ENCODE data around the gene PALM2AKAP2.

The PALM2AKAP2 gene

DNA sequence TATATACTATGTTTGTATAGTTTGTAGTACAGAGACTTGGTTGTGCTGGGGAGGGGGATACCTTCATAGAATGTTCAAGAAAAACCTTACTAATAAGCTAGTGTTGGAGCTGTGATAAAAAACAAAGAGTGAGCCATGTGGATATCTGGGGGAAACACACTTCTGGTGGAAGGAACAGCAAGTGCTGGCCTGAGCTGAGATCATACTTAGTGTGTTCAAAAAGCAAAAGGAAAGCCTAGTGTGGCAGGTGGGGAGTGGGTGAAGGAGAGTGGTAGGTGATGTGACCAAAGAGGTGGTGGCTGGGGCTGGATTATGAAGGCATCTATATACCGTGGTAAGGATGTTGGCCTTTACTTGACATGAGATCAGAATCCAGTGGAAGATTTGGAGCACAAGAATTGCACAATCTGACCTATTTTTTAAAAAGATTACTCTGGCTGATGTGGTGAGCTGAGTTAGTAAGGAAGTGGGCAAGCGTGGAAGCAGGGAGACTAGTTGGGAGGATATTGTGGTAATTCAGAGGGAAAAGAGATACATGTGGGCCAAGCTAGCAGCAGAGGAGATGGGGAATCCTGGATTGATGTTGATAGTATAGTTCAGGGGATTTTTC is 26.6 kb downstream of the PALM2AKAP2 start:
- no peak overlapping the region for H3K4ac ChIP-seq (ENCODE audit: low read depth, low read length)
- no peak for DNase-seq
- no peaks in the 10 kb centered on the region for H3K36me3 ChIP-seq (ENCODE audit: control insufficient read depth, insufficient read depth, low read length)
- no peak overlapping the region for H3K4me2 ChIP-seq (ENCODE audit: low read length)
- no peak overlapping the region for H2BK120ac ChIP-seq (ENCODE audit: low read depth, low read length)
- H2AK5ac ChIP-seq (ENCODE audit: low read length) = no peak overlapping the region
- H3K4me1 ChIP-seq (ENCODE audit: control insufficient read depth, low read depth, low read length) = no peaks in the 10 kb centered on the region
- no peaks in the 10 kb centered on the region for H3K79me2 ChIP-seq (ENCODE audit: control insufficient read depth, insufficient read depth, low read length)
- H3K23ac ChIP-seq (ENCODE audit: low read length) = no peak overlapping the region
- H3K27me3 ChIP-seq (ENCODE audit: insufficient read depth, low read length, poor library complexity) = no peaks in the 10 kb centered on the region
- H3K4me3 ChIP-seq (ENCODE audit: low read length) = no peak overlapping the region
- H3K18ac ChIP-seq (ENCODE audit: low read length) = no peak overlapping the region
- H2BK5ac ChIP-seq (ENCODE audit: low read length) = no peak overlapping the region
- no peaks in the 10 kb centered on the region for H3K79me1 ChIP-seq (ENCODE audit: low read length)
- H3K9ac ChIP-seq (ENCODE audit: low read length) = no peak overlapping the region
- H3K27ac ChIP-seq (ENCODE audit: low read depth, low read length) = no peak overlapping the region
- no peak overlapping the region for H3K56ac ChIP-seq (ENCODE audit: low read length)
- H4K8ac ChIP-seq (ENCODE audit: low read depth, low read length) = no peak overlapping the region
- no peak overlapping the region for H2BK15ac ChIP-seq (replicated peaks; ENCODE audit: low read depth)
- no peak overlapping the region for H4K5ac ChIP-seq (ENCODE audit: low read length)
- no CpG with 5 or more reads among the region's 2 CpGs for WGBS (ENCODE audit: extremely low coverage, insufficient coverage, low lambda C conversion rate)

DNA sequence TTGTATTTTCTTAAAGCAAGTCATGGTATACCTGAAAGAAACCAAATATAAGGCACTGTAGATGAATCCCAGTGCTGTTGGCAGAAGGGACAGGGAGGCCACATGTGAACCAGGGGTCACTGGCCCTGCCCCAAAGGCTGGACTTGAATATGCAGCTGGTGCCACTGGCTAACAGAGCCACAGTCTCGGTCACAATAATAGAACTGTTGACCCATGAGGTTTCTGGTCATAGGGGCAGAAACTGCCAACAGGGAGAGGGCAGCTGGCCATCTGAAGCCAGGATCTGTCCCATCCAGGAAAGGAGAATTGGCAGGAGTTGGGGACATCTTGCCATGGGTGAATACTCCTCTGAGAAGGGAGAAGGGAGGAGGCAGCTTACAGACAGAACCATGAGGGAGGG is 31.9 kb downstream of the PALM2AKAP2 start:
- H3K27ac ChIP-seq (ENCODE audit: low read depth, low read length) = no peak overlapping the region
- H3K4ac ChIP-seq (ENCODE audit: low read depth, low read length) = no peak overlapping the region
- H2BK120ac ChIP-seq (ENCODE audit: low read depth, low read length) = no peak overlapping the region
- no peak overlapping the region for H3K4me2 ChIP-seq (ENCODE audit: low read length)
- H3K4me1 ChIP-seq (ENCODE audit: control insufficient read depth, low read depth, low read length) = no peaks in the 10 kb centered on the region
- WGBS (ENCODE audit: extremely low coverage, insufficient coverage, low lambda C conversion rate) = no CpG with 5 or more reads among the region's 1 CpG
- no peak for DNase-seq
- H3K56ac ChIP-seq (ENCODE audit: low read length) = no peak overlapping the region
- no peak overlapping the region for H3K23ac ChIP-seq (ENCODE audit: low read length)
- no peak overlapping the region for H2BK15ac ChIP-seq (replicated peaks; ENCODE audit: low read depth)
- no peak overlapping the region for H2BK5ac ChIP-seq (ENCODE audit: low read length)
- H3K79me1 ChIP-seq (ENCODE audit: low read length) = no peaks in the 10 kb centered on the region
- H3K4me3 ChIP-seq (ENCODE audit: low read length) = no peak overlapping the region
- H3K9ac ChIP-seq (ENCODE audit: low read length) = no peak overlapping the region
- H3K36me3 ChIP-seq (ENCODE audit: control insufficient read depth, insufficient read depth, low read length) = no peaks in the 10 kb centered on the region
- H4K5ac ChIP-seq (ENCODE audit: low read length) = no peak overlapping the region
- H3K79me2 ChIP-seq (ENCODE audit: control insufficient read depth, insufficient read depth, low read length) = no peaks in the 10 kb centered on the region
- no peaks in the 10 kb centered on the region for H3K27me3 ChIP-seq (ENCODE audit: insufficient read depth, low read length, poor library complexity)
- H3K18ac ChIP-seq (ENCODE audit: low read length) = no peak overlapping the region
- H4K8ac ChIP-seq (ENCODE audit: low read depth, low read length) = no peak overlapping the region
- H2AK5ac ChIP-seq (ENCODE audit: low read length) = no peak overlapping the region

DNA sequence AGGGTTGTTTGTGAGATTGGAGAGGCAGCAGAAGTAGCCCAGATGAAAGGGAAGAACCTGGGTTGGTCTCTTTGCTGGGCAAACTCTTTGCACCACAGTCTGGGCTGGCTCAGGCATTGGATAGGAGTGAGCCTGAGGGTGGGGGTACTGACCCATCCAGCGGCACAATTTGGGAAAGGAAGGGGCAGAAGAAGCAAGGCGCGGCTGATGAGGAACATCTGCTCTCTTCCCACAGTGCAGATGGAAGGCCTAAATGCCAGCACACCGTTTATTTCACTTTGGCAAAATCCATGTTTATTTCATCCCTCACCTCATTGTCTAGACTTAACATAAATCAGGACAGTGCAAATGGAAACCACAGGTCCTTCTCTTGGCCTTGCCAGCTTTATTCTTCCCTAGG is 32.3 kb downstream of the PALM2AKAP2 start:
- Histone ChIP-seq H2BK15ac (replicated peaks; ENCODE audit: low read depth) (no peak overlapping the region), H3K27me3 (ENCODE audit: insufficient read depth, low read length, poor library complexity) (no peaks in the 10 kb centered on the region), H4K5ac (ENCODE audit: low read length) (no peak overlapping the region), H3K56ac (ENCODE audit: low read length) (no peak overlapping the region), H4K8ac (ENCODE audit: low read depth, low read length) (no peak overlapping the region), H3K79me2 (ENCODE audit: control insufficient read depth, insufficient read depth, low read length) (no peaks in the 10 kb centered on the region), H3K18ac (ENCODE audit: low read length) (no peak overlapping the region), H2BK5ac (ENCODE audit: low read length) (no peak overlapping the region), H3K23ac (ENCODE audit: low read length) (no peak overlapping the region), H3K4me1 (ENCODE audit: control insufficient read depth, low read depth, low read length) (peaks cover 2% of the 10 kb centered on the region), H3K36me3 (ENCODE audit: control insufficient read depth, insufficient read depth, low read length) (no peaks in the 10 kb centered on the region), H2BK120ac (ENCODE audit: low read depth, low read length) (no peak overlapping the region), H3K9ac (ENCODE audit: low read length) (no peak overlapping the region), H3K4ac (ENCODE audit: low read depth, low read length) (no peak overlapping the region), H3K4me2 (ENCODE audit: low read length) (no peak overlapping the region), H3K4me3 (ENCODE audit: low read length) (no peak overlapping the region), H3K79me1 (ENCODE audit: low read length) (no peaks in the 10 kb centered on the region), H3K27ac (ENCODE audit: low read depth, low read length) (no peak overlapping the region), H2AK5ac (ENCODE audit: low read length) (no peak overlapping the region)
- no CpG with 5 or more reads among the region's 4 CpGs for WGBS (ENCODE audit: extremely low coverage, insufficient coverage, low lambda C conversion rate)
- DNase-seq = no peak

DNA sequence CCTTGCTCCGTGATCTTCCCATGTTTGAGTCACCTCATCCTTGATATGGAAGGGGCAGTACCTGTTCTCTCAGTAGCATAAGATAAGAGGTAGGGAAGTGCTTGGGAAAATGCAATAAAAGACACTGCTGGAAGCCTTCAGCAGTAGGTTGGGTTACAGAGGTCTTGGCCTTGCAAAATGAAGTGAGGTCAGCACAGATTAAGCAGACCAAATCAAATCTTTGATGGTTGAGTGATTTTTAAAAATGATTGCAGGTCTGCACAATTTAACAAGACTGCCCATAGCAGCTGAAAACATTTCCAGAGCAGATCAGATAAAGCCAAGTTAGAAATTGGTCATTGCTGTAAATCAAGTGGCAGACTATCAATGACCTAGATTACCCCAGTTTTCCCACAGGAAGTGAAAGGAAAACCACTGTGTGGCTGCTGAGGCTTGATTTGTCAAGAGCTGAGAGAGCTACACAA is 32.9 kb downstream of the PALM2AKAP2 start:
- Histone ChIP-seq H3K36me3 (ENCODE audit: control insufficient read depth, insufficient read depth, low read length) (no peaks in the 10 kb centered on the region), H3K18ac (ENCODE audit: low read length) (no peak overlapping the region), H3K4ac (ENCODE audit: low read depth, low read length) (no peak overlapping the region), H3K79me1 (ENCODE audit: low read length) (no peaks in the 10 kb centered on the region), H3K79me2 (ENCODE audit: control insufficient read depth, insufficient read depth, low read length) (no peaks in the 10 kb centered on the region), H4K8ac (ENCODE audit: low read depth, low read length) (no peak overlapping the region), H2BK15ac (replicated peaks; ENCODE audit: low read depth) (no peak overlapping the region), H2BK120ac (ENCODE audit: low read depth, low read length) (no peak overlapping the region), H3K9ac (ENCODE audit: low read length) (no peak overlapping the region), H4K5ac (ENCODE audit: low read length) (no peak overlapping the region), H3K27ac (ENCODE audit: low read depth, low read length) (no peak overlapping the region), H3K56ac (ENCODE audit: low read length) (no peak overlapping the region), H3K27me3 (ENCODE audit: insufficient read depth, low read length, poor library complexity) (no peaks in the 10 kb centered on the region), H2AK5ac (ENCODE audit: low read length) (no peak overlapping the region), H3K23ac (ENCODE audit: low read length) (no peak overlapping the region), H3K4me3 (ENCODE audit: low read length) (no peak overlapping the region), H3K4me1 (ENCODE audit: control insufficient read depth, low read depth, low read length) (peaks cover 7% of the 10 kb centered on the region), H2BK5ac (ENCODE audit: low read length) (no peak overlapping the region), H3K4me2 (ENCODE audit: low read length) (no peak overlapping the region)
- WGBS (ENCODE audit: extremely low coverage, insufficient coverage, low lambda C conversion rate) = no CpG with 5 or more reads among the region's 1 CpG
- DNase-seq = no peak

DNA sequence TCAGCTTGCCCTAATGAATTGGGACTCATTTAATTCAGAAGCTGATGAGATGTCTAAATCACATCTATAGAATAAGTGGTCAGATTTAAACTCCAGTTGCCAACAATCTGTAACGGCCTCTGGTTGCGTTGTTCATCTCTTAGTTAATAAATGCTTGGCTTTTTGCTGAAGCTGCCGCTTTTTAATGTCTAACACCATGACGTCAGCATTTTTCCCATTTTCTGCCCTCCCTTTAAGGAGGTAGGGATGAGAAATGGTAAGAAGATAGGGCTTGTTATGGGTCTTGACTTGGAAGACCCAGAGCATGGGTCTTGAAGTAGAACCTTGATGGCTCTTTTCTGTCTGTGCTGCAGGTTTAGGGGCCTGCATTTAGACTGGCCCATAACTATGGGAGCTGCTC is 33.3 kb downstream of the PALM2AKAP2 start:
- Histone ChIP-seq H3K23ac (ENCODE audit: low read length) (no peak overlapping the region), H3K4me3 (ENCODE audit: low read length) (no peak overlapping the region), H3K36me3 (ENCODE audit: control insufficient read depth, insufficient read depth, low read length) (no peaks in the 10 kb centered on the region), H3K9ac (ENCODE audit: low read length) (no peak overlapping the region), H2AK5ac (ENCODE audit: low read length) (no peak overlapping the region), H2BK15ac (replicated peaks; ENCODE audit: low read depth) (no peak overlapping the region), H3K27ac (ENCODE audit: low read depth, low read length) (no peak overlapping the region), H3K27me3 (ENCODE audit: insufficient read depth, low read length, poor library complexity) (no peaks in the 10 kb centered on the region), H2BK5ac (ENCODE audit: low read length) (no peak overlapping the region), H3K79me2 (ENCODE audit: control insufficient read depth, insufficient read depth, low read length) (no peaks in the 10 kb centered on the region), H3K79me1 (ENCODE audit: low read length) (no peaks in the 10 kb centered on the region), H3K18ac (ENCODE audit: low read length) (no peak overlapping the region), H3K4me2 (ENCODE audit: low read length) (no peak overlapping the region), H3K4me1 (ENCODE audit: control insufficient read depth, low read depth, low read length) (peaks cover 7% of the 10 kb centered on the region), H2BK120ac (ENCODE audit: low read depth, low read length) (no peak overlapping the region), H4K8ac (ENCODE audit: low read depth, low read length) (no peak overlapping the region), H4K5ac (ENCODE audit: low read length) (no peak overlapping the region), H3K56ac (ENCODE audit: low read length) (no peak overlapping the region), H3K4ac (ENCODE audit: low read depth, low read length) (no peak overlapping the region)
- no CpG with 5 or more reads among the region's 4 CpGs for WGBS (ENCODE audit: extremely low coverage, insufficient coverage, low lambda C conversion rate)
- DNase-seq = no peak

DNA sequence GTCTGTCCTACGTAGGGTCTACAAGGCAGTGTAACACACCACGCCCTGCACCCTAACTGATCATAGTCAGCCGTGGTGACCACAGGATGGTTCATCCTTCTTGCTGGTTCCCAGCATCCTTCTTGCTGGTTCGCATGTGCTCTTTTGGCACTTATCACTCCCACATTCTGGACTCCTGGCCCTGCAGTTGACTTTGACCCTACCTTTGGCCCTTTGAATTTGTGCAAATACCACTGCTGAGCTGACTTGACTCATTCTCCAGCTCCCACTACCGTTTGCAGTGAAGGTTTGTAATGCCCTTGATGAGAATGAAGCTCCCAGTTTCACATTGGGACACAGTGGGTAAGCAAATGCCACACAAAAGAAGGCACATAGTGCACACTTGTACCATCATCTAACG is 33.8 kb downstream of the PALM2AKAP2 start:
- WGBS (ENCODE audit: extremely low coverage, insufficient coverage, low lambda C conversion rate) = no CpG with 5 or more reads among the region's 6 CpGs
- Histone ChIP-seq H2BK120ac (ENCODE audit: low read depth, low read length) (no peak overlapping the region), H3K18ac (ENCODE audit: low read length) (no peak overlapping the region), H3K4me2 (ENCODE audit: low read length) (no peak overlapping the region), H3K9ac (ENCODE audit: low read length) (no peak overlapping the region), H3K79me2 (ENCODE audit: control insufficient read depth, insufficient read depth, low read length) (no peaks in the 10 kb centered on the region), H4K8ac (ENCODE audit: low read depth, low read length) (no peak overlapping the region), H3K79me1 (ENCODE audit: low read length) (no peaks in the 10 kb centered on the region), H2AK5ac (ENCODE audit: low read length) (no peak overlapping the region), H3K4me3 (ENCODE audit: low read length) (no peak overlapping the region), H3K27ac (ENCODE audit: low read depth, low read length) (no peak overlapping the region), H3K56ac (ENCODE audit: low read length) (no peak overlapping the region), H3K4me1 (ENCODE audit: control insufficient read depth, low read depth, low read length) (peaks cover 7% of the 10 kb centered on the region), H3K4ac (ENCODE audit: low read depth, low read length) (no peak overlapping the region), H3K27me3 (ENCODE audit: insufficient read depth, low read length, poor library complexity) (no peaks in the 10 kb centered on the region), H3K36me3 (ENCODE audit: control insufficient read depth, insufficient read depth, low read length) (no peaks in the 10 kb centered on the region), H4K5ac (ENCODE audit: low read length) (no peak overlapping the region), H2BK5ac (ENCODE audit: low read length) (no peak overlapping the region), H3K23ac (ENCODE audit: low read length) (no peak overlapping the region), H2BK15ac (replicated peaks; ENCODE audit: low read depth) (no peak overlapping the region)
- no peak for DNase-seq
